HG03159 (cell line): ENCODE data around the gene CACNB4.

ENCODE experiments used
- ATAC-seq: cut with Tn5 transposase; IDR thresholded peaks from one replicate; pipeline ENCODE4 v1.9.1; 2021; ENCODE audit warnings: mild to moderate bottlenecking, moderate library complexity; ENCODE audit not compliant: unreplicated experiment

The CACNB4 gene

DNA sequence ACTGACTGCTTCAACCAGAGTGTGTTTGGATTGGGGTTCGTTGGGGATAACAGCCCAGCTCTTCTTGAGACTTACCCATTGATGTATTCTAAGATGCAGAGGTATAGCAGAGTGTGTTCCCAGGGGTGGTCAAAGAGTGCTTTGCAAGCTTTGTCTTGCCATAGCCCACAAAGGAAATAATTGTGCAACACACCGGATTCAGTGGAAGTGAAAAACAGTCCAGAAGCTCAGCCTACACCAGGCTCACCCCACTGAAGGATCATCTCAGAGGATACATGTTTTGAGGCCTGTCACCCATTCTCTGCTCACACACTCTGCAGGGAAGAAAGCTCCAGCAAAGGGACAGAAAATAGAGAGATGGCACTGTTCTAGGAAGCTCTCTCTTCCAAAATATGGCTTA lies 9.6 kb downstream of the CACNB4 start:
- ATAC-seq = no peak

DNA sequence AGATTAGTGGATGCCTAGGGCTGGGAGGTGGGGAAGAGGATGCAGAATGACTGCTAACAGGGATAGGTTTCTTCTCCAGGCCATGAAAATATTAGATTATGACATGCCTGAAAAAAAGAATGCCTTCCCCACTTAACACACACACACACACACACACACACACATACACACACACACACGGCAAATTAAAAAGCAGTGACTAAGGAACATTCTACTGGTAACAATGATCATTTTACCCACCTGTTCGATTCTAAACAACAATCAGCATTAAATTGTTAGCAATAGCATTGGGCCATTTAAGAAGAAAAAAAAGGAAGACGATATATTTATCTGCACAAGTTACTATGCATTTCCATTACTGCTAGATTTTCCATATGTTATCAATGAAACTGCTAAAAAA lies 10.8 kb downstream of the CACNB4 start:
- ATAC-seq = no peak

DNA sequence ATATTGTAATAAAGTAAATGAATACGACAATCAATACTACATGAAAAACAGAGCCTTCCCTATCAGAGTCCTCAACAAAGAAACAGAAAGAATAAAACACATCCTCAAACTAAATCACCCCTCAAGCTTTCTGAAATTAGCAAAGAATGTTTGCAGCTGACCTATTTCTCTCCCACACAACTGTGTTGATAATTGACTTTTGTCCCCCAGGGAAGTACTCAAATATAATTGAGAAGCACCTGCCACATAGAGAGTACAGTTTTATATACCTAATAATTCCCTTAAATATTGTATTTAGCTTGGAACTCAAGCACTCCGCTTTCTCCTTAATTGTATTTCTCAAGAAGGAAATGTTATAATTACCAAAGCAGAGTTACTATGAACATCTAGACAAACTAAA lies 12.6 kb downstream of the CACNB4 start:
- ATAC-seq = no peak

DNA sequence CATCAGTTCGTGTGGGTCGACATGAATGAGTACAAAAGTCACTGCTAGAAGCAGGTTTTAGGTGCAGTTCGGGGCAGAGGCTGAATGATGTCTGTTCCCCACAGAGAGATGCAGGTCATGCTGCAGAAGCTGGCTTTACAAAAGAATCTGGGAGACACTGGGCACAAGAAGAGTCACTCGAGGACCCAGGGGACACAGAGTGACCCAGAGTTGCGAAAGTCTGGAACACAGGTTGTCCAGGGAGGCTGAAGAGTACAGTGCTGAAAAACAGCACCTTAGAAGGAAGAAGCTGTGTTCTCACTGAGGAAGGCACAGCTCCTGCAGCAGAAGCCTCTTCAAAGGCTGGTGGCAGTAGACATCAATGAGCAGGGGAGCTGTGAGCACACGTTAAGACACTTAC lies 14.8 kb downstream of the CACNB4 start:
- ATAC-seq = no peak

DNA sequence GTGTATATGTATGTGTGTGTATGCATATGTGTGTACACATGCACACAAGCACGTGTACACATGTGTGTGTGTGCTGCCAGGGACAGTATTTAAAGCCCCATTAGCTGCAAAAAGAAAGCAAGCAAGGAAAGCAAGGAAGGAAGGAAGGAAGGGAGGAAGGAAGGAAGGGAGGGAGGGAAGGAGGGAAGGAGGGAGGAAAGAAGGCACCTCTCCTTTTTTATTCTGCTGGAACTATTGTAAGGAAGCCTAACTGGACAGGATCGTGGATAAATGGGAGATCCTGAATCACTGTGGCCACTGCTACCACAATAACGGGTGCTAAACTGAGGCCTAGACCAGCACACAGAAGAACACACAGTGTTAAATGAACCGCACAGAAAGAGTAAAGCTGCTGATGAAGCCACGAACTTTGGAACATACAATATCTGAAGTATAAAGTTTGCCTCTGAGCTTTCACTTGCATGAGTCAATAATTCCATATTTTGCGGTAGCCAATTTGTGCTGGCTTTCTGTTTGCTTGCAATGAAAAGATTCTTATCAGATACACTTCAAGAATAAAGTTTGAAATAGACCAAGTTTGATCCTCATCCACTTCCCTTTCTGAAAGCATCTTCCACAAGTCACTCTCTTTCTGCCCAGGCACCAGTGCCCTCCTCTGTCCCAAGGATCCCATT lies 15.5 kb downstream of the CACNB4 start:
- no peak for ATAC-seq

DNA sequence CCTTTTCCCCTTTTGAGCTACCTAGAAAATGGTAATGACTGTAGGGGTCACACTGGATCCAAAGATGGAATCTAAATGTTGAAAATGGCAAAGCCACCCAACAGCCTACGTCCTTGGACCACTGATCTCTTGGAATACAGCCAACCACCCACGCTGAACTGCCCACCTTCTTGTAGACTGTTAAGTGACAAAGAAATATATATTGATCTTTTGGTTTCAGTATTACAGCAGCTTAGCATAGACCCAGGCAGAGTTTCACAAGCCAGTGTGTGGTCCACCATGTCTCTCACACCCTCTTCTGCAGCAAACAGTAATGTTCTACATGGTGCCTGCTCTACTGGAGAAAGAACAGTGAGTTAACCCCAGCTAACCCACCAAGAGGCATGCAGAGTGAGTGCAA lies 20.2 kb downstream of the CACNB4 start:
- peak; percentile 80 for ATAC-seq

DNA sequence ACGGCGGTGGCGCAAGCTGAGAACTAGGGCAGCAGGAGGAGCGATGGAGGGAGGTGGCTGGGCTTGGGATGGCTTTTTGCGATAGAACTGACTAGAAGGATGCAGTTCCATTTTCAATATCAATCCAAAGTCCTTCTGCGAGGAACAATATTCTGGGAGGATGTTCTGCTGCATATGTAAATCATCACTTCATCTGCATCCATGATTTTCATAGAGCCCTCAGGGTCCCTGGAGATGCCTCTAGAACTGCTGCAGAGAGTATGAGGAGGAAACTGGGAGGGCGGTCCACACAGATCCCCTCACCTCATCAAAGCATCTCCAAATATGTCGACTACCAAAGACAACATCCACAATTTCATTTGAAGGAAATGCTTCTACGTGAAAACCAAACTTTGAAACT lies 20.8 kb downstream of the CACNB4 start:
- ATAC-seq = no peak

DNA sequence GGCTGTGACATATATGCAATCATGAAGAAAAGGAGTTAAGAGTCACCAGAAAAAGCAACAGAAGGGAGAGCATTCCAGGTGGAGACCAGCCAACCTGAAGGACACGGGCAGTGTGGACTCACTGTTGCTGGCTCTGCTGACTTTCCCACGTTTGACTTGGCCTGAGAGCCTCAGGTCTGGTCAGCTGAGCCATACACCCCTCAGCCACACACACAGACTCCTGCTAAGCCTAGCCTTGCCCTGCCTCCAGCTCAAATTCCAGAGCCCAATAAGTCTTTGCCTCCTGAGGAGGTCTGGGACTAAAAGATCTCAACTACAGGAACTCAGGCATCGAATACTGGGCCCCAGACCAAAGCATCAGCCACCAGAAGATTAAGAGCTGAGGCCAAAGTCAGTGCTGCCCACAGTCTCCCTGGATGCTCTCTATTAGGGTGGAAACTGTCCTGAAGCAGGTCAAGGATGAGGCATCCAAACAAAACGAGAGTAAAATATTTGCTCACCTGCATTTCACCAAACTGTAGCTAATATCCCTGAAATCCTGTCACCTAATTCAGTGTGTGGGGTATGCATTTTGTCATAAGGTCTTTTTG lies 23.3 kb downstream of the CACNB4 start:
- no peak for ATAC-seq

DNA sequence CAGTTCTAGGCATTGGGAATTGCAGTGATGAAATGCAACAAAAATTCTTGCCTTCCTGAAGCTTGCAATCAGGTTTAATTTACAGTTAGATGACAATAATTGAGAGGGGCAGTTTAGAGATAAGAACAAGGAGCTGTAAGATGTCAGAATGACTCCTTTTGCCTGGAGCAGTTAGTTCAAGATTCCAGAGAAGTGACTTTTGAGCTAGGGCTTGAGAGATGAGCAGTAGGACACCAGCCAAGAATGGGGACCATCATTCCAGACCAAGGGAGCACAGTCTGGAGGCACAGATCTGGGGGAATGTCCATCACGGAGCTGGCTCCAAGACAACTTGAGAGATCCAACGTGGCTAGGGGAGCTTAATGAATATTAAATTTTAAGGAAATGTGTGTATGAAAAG lies 26.8 kb downstream of the CACNB4 start:
- ATAC-seq = no peak

DNA sequence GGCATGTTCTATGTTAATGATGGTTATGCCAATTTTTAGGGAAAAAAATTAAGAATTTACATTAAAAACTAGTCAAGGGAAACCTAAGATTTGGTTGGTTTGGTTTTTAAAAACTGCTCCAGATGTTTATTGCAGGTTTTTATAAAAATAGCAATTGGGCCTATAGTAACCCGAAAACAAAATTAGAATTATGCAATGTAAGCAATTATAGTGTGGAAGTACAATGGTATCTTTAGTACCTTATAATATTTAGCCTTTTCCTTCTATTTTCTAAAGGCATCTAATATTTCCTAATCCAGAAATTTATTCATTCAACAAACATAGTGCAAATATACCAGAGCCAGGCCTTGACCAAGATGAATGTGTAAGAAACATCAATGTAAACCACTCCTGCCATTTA lies 27.3 kb downstream of the CACNB4 start:
- no peak for ATAC-seq

DNA sequence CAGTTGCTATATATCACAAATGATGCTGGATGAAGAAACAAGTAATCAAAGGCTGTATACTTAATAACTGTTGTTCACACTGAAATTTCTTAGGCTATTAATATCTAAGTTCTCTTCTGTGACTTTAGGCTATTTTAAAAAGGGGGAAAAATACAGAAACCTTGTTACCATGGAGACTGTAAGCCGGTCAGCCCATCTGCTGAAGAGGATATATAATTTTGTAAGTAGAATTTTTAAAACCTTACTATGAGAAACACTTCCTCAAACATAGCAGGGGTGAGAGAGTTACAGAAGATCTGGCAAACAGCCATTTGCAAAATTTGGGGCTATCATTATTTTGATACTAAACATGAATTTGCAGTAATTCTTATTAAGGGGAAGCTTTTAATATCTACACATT lies 27.8 kb downstream of the CACNB4 start:
- ATAC-seq = peak; percentile 83

DNA sequence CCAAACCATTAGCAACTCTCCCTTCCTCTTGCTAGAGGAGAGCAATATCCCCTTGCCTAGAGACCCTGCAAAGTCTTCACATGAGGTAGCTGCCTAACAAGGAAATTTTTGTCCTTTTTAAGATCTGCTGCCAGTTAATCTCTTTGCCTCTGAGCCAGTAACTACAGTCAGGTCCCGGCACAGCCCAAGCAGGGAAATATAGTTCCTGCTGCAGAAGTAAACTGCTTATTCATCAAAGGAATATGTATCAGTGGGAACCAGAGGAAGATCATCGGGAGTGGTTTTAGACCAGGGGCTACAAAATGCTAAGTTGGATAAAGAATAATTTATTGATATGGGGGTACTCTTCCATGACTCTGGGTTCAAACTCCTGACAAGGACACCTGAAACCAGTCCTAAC lies 30.6 kb downstream of the CACNB4 start:
- ATAC-seq = no peak

DNA sequence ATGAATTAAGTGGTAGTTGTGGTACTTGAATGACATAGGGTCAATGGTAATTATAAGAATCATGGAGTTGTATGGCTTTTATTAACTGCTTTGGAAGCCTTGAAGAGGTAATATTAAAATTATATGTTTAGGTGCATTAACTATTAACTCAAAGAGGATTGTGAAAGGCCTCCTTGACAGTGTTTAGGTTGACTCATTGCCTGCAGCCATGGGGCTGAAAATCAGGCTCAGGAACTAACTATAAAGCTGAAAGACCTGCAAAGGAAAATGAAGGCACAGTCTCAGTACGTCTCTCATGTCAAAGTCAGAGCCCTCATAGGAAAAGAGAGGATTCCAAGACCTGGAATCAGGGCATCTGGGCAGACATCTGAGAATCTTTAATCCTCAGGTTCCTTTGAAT lies 31.0 kb downstream of the CACNB4 start:
- ATAC-seq = no peak

DNA sequence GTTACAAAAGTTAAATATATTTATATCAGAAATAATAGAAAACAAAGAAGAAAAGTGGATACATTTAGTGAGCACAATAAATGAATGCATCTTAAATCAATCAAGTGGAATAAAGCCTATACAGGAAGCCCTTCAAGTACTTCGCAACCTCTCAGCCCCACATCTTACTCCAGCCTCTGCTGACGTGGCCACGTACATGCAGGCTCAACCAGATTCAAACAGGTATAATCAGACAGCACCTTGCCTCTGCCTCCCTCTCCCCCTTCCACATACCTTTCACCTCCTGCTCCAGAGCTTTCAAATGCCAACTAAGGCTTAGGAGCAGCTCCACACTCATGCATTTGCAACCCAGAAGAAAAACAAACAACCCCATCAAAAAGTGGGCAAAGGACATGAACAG lies 32.9 kb downstream of the CACNB4 start:
- ATAC-seq = no peak

DNA sequence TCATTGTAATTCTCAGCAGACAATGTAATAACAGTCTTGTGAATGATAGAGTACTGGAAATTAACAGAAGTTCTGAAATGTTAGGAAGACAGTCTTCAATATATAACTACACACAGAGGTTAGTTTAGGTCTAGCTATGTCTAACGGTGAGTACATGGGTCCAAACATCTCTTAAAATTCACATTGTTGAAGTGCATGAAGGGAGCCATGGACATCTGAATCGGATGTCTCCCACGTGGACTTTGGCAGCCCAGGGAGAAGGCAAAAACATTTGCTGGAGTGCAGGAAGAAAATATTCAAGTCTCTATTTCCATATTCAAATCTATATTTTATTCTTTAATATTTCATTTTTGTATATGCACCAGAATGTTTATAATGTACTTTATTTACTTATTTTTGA lies 34.8 kb downstream of the CACNB4 start:
- ATAC-seq = no peak

DNA sequence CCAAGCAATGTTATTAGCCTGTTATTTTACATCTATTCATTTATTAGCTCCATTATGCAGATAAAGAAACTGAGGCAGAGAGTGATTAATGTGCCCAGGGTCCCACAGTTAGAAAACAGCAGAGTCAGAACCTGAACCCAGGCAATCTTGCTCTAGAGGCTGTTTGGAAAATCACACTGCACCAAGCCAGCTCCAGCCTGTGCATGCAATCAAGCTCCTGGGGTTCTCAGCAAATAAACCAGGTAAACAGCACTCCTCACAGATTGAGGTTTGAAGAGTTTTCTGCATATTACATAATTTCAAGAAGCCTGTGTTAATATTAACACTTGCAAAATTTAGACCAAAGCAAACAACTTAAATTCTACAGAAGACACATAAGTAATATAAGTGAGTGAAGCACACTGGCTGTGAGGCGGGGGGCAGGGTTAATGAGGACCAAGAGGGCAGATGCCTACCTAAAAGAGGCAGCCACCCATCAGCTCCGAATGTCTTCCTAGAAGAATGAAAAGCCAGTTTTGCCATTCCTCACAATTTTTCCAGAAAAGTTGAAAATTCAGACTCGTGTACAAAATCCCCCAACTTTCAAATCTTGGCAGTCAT lies 35.4 kb downstream of the CACNB4 start:
- ATAC-seq = no peak

DNA sequence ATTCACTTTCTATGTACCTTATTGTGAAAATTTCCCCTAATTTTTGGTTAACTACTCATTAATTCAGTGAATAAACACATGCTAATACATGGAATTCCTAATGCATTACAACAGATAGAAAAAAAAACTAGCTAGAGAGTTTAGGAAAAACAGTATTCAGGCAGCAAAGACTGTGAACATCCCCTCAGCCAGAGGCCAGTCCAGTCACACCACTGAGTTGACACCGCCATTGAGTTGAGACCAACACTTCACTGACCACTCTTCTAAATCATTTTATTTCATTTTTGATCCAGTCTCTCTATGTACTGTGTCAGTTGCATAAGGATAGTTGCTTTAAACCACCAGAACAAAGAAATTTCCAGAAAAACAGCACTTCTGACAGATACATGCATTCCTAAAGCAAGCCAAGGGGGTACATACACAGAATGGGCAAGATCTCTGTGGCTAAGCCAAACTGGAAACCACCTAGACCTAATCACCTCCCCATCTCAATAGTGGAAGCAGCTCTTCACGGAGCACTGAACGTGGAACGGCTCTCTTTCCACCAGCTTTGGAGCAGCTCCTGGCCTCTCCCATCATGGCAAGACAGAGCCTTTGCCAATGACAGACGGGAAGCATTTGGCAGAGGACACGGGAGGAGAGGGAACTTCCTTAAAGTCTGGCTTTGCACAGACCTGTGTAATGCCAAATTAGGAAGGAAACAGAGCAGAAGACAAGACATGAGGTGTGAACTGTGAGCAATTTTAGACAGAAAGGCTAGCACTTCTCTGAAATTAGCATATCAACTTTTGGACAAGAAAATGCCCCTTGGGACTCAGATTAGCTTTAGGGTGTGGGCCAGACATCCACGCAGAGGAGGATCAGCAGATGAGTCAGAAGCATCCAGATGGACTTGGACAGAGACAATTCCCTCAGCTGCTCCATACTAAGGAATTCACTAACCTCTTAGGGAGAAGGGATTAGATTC lies 36.4 kb downstream of the CACNB4 start:
- ATAC-seq = peak; percentile 62

DNA sequence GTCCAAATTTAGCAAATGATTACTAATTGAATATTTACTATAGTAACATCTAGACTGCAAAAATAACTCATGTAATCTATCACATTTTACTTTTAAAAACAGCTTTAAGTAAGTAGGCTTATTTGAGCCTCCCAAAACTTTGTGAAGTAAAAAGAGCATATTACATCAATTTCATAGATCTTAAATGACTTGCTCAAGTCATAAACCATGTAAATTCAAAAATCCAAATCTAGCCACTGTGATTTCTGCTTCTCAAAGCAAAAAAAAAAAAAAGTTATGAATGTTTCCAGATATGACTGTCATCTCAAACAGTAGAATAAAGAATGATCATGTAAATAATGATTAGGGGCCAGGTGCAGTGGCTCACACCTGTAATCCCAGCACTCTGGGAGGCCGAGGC lies 37.5 kb downstream of the CACNB4 start:
- no peak for ATAC-seq

DNA sequence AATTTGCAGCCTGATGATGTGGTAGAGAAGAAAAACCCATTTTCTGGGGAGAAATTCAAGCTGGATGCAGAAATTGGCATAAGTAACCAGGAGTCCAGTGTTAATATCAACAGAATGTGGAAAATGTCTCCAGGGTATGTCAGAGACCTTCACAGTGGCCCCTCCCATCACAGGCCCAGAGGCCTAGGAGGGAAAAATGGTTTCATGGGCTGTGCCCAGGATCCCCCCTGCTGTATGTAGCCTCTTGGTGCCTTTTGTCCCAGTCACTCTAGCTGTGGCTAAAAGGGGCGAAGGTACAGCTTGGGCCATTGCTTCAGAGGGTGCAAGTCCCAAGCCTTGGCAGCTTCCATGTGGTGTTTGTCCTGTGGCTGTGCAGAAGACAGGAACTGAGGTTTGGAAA lies 40.2 kb downstream of the CACNB4 start:
- no peak for ATAC-seq

DNA sequence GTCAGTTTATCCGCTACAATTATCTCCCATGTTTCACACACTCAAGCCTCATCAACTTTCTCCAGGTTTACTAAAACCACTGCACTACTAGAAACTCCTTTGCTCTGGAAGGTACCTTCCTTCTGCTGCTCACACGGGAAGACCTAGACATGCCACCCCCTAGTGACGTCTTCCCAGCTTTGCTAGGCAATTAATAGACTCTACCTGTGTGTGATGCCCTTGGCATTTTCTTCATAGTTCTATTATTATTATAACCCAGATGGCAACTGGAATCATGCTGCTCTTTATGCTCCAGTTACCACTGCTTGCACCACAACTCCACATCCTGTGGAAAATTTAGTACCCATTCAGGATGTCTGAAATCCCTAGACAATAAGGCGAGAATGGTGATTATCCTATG lies 42.4 kb downstream of the CACNB4 start:
- no peak for ATAC-seq

DNA sequence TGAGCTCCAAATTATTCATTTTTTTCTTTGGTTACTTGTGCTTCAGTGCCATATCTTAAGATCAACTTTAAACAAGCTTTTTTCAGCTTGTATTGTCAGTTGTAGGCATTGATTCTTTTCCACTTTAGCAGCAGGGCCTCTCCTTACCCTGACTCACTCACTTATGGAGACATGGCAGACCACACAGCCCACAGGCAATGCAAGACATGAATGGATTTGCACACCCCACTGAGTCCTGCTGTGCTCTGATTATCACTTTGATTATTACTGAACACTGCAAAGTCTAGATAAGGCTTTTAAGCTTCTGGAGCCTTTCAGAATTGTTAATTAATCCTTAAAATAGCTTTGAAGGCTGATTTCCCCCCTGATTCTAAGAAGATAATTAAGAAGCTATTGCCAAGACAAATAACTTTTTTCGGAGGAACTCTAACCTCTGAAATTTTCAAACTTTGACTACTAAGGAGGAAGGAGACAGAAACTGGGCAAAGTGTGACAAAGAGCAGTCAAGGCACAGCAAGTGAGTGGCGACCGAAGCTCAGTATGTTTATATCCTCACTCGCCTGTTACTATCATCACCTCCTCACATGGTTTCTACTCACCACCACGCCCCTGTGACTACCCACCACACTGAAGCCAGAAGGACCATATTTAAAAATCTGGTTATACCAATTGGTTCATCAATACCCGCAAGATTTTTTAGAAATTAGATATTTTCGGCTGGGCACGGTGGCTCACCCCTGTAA lies 43.3 kb downstream of the CACNB4 start:
- no peak for ATAC-seq
